K562 (cell line): ENCODE data around the gene SHISA4. TPM values are rescaled to one million over a fixed set of nuclear protein-coding genes. Genes with fewer than 3 reads are reported as not detected.

Source experiments
- CBX2 ChIP-seq: fragments of 200-600 bp; sonication (generic); IDR thresholded peaks from one replicate; pipeline ENCODE4 v1.6.1; 2012; ENCODE audit warnings: mild to moderate bottlenecking, low read length, inconsistent platforms; ENCODE audit not compliant: insufficient read depth, poor library complexity, severe bottlenecking
- FOS ChIP-seq: IDR thresholded peaks from 3 replicates; pipeline ENCODE4 v1.6.1; 2011; ENCODE audit not compliant: insufficient read length; ENCODE audit errors: extremely low read depth
- GATAD2A ChIP-seq: fragments of 450-650 bp; IDR thresholded peaks from 2 replicates; pipeline ENCODE4 v1.6.1; 2017
- HNRNPH1 ChIP-seq: fragments of 200-400 bp; formaldehyde crosslinking; optimal IDR thresholded peaks from 2 replicates; pipeline ENCODE3; 2017; ENCODE audit warnings: low read depth, mild to moderate bottlenecking, low read length, moderate library complexity
- KLF6 ChIP-seq: fragments of 250-450 bp; sonication (Bioruptor Pico); IDR thresholded peaks from 2 replicates; pipeline ENCODE4 v1.4.0; 2020; ENCODE audit warnings: mild to moderate bottlenecking, moderate library complexity, borderline replicate concordance
- MAX ChIP-seq: sonication (generic); formaldehyde crosslinking; IDR thresholded peaks from 2 replicates; pipeline ENCODE4 v1.9.0; 2022; ENCODE audit warnings: mild to moderate bottlenecking, missing genetic modification reagents
- MAZ ChIP-seq, 2 experiments: fragments of 450-650 bp in 1 of 2; sonication (generic) in 1 of 2; formaldehyde crosslinking; IDR thresholded peaks in 1 of 2; conservative IDR thresholded peaks in 1 of 2; 2 replicates each; pipeline versions ENCODE4 v1.4.0 to v1.5.0; 2020; ENCODE audit warnings: mild to moderate bottlenecking in 1 of 2, missing genetic modification reagents in 1 of 2
- NCOA2 ChIP-seq, 2 experiments: fragments of 450-650 bp; IDR thresholded peaks; 2 replicates each; pipeline ENCODE4 v1.6.1; 2018; ENCODE audit warnings: mild to moderate bottlenecking in 2 of 2, moderate library complexity in 1 of 2; ENCODE audit not compliant: partially characterized antibody in 2 of 2
- PBX2 ChIP-seq, 2 experiments: IDR thresholded peaks in 1 of 2; conservative IDR thresholded peaks in 1 of 2; 2 replicates each; pipeline ENCODE4 v1.6.1; 2016; ENCODE audit warnings: low read depth in 2 of 2, mild to moderate bottlenecking in 1 of 2, missing compliant biosample characterization in 1 of 2, missing genetic modification characterization in 1 of 2, moderate library complexity in 1 of 2
- PHF21A ChIP-seq: fragments of 450-650 bp; IDR thresholded peaks from 2 replicates; pipeline ENCODE4 v1.6.1; 2017; ENCODE audit warnings: low read depth, borderline replicate concordance
- RNF2 ChIP-seq: sonication (generic); IDR thresholded peaks from 2 replicates; pipeline ENCODE4 v1.6.1; 2016
- SAFB ChIP-seq: fragments of 200-400 bp; formaldehyde crosslinking; IDR thresholded peaks from 2 replicates; pipeline ENCODE4 v1.6.1; 2017; ENCODE audit warnings: low read depth, low read length, borderline replicate concordance
- SMARCC2 ChIP-seq: fragments of 450-650 bp; IDR thresholded peaks from 2 replicates; pipeline ENCODE4 v1.6.1; 2017; ENCODE audit warnings: antibody characterized with exemption, moderate library complexity, mild to moderate bottlenecking, low read depth
- SPI1 ChIP-seq: IDR thresholded peaks from 2 replicates; pipeline ENCODE4 v1.6.1; 2011; ENCODE audit warnings: low read depth, low read length, control low read depth, borderline replicate concordance
- SRF ChIP-seq, 2 experiments: fragments of 250-450, 450-650 bp in 1 of 2; sonication (Bioruptor Pico) in 1 of 2; sonication (generic) in 1 of 2; formaldehyde crosslinking; IDR thresholded peaks; 2 replicates each; pipeline versions ENCODE4 v1.5.0 to v1.5.1; 2020 to 2022; ENCODE audit warnings: mild to moderate bottlenecking in 1 of 2, missing genetic modification reagents in 1 of 2
- TARDBP ChIP-seq: fragments of 450-650 bp; IDR thresholded peaks from 2 replicates; pipeline ENCODE4 v1.6.1; 2016
- YY1 ChIP-seq, 3 experiments: IDR thresholded peaks; 2 replicates each; pipeline ENCODE4 v1.6.1; 2011; ENCODE audit warnings: low read length in 2 of 3, mild to moderate bottlenecking in 2 of 3, moderate library complexity in 2 of 3, borderline replicate concordance in 1 of 3, control low read depth in 1 of 3, low read depth in 1 of 3; ENCODE audit not compliant: insufficient read depth in 3 of 3, insufficient replicate concordance in 2 of 3, control insufficient read depth in 1 of 3, insufficient read length in 1 of 3; ENCODE audit errors: extremely low read depth in 1 of 3
- ZHX1 ChIP-seq: fragments of 150-350 bp; conservative IDR thresholded peaks from 2 replicates; pipeline ENCODE4 v1.6.1; 2014; ENCODE audit warnings: low read length
- ZNF324 ChIP-seq: fragments of 250-450 bp; sonication (Bioruptor Pico); IDR thresholded peaks from 2 replicates; pipeline ENCODE4 v1.4.0; 2020; ENCODE audit warnings: mild to moderate bottlenecking
- ZNF444 ChIP-seq: fragments of 250-450 bp; sonication (Bioruptor Pico); IDR thresholded peaks from 2 replicates; pipeline ENCODE4 v1.4.0; 2020; ENCODE audit warnings: mild to moderate bottlenecking, moderate library complexity
- ZNF764 ChIP-seq: fragments of 250-450 bp; sonication (Bioruptor Pico); IDR thresholded peaks from 2 replicates; pipeline ENCODE4 v1.4.0; 2020; ENCODE audit warnings: low read depth, mild to moderate bottlenecking, moderate library complexity
- ZNF766 ChIP-seq: fragments of 200-800 bp; sonication (Bioruptor generic); conservative IDR thresholded peaks from 2 replicates; pipeline ENCODE4 v1.6.1; 2016; ENCODE audit warnings: missing genetic modification characterization, missing compliant biosample characterization
- polyA plus RNA-seq, 8 experiments: library from polyadenylated mRNA; depleted of rRNA in 4 of 8; stranded (reverse) in 5 of 8; unstranded in 3 of 8; fragments of >200 nt; fragmentation: Nextera tagmentation in 2 of 8; fragmentation: Illumina TruSeq in 1 of 8; extraction: Ambion mirVana in 2 of 8; extraction: Trizol in 1 of 8; gene quantifications; 2 replicates each; pipeline versions ENCODE4 v1.2.1 to v1.2.3, GENCODE V29; 2011 to 2014; ENCODE audit warnings: inconsistent platforms in 1 of 8, missing spikeins in 1 of 8
- total RNA-seq, 7 experiments: library from RNA; depleted of rRNA in 6 of 7; stranded (reverse); fragments of >200 nt in 6 of 7; fragmentation: Illumina TruSeq in 2 of 7; extraction: Trizol in 2 of 7; gene quantifications; 2 replicates each; pipeline versions ENCODE4 v1.2.1 to v1.2.3, GENCODE V29; 2011 to 2021; ENCODE audit warnings: low replicate concordance in 1 of 7

SHISA4 gene
- total and polyA plus RNA-seq, 9 of the 15 experiments (the other 6 are each of a cell fraction or from before 2014, with no cell fraction given), result 0.15 to 0.95 (median 0.68) TPM; not detected in 2

- TF ChIP-seq ZHX1 (no peak), NCOA2 (IDR thresholded peaks at IDR 0.05; ENCODE audit: partially characterized antibody in 2 of 2) (no peak), ZNF444 (CRISPR knock-in tag) (no peak; the same call in 1 of the 2 replicates), TARDBP (no peak), MAZ (CRISPR knock-in tag; conservative IDR thresholded peaks at IDR 0.05 in 1 of 2, IDR thresholded peaks at IDR 0.05 in 1 of 2) (peak in 1 of 2 experiments; percentile 60; a peak in 2 of 4 replicates), SMARCC2 (peak; percentile 63; the same call in 1 of the 2 replicates), HNRNPH1 (no peak), CBX2 (no peak), RNF2 (peak; percentile 76; the same call in 1 of the 2 replicates), PBX2 (CRISPR knock-in tag; IDR thresholded peaks at IDR 0.05; ENCODE audit: low read depth) (no peak), PBX2 (tag; conservative IDR thresholded peaks at IDR 0.05; ENCODE audit: low read depth) (no peak), SAFB (no peak), ZNF324 (CRISPR knock-in tag) (no peak), PHF21A (peak; percentile 61; the same call in 1 of the 2 replicates), MAX (CRISPR knock-in tag) (no peak; the same call in 1 of the 2 replicates), SRF (CRISPR knock-in tag; IDR thresholded peaks at IDR 0.05) (no peak), ZNF766 (CRISPR knock-in tag) (peak; percentile 73), FOS (no peak), YY1 (IDR thresholded peaks at IDR 0.05; ENCODE audit: borderline replicate concordance in 1 of 3, control insufficient read depth in 1 of 3, extremely low read depth in 1 of 3, insufficient read depth in 3 of 3, insufficient read length in 1 of 3, insufficient replicate concordance in 2 of 3, low read depth in 1 of 3, low read length in 2 of 3) (peak in 2 of 3 experiments; percentile 51 to 60), SPI1 (no peak), GATAD2A (peak; percentile 92), ZNF764 (CRISPR knock-in tag) (no peak), KLF6 (CRISPR knock-in tag) (no peak)
Measured at GRCh38 chr1:201941420-201942128, 52.9 kb downstream of the SHISA4 start (continued).
